GM19324 (cell line): ENCODE data around the gene RCOR2.
"Not testable (repeated sequence)": the region's sequence is repeated elsewhere in the genome, so short reads cannot be mapped to it uniquely, and the experiment has no call there.

Experiments used
- ATAC-seq: cut with Tn5 transposase; IDR thresholded peaks from one replicate; pipeline ENCODE4 v1.9.1; 2021; ENCODE audit warnings: mild to moderate bottlenecking, moderate library complexity; ENCODE audit not compliant: unreplicated experiment, low FRiP score

RCOR2 gene

DNA sequence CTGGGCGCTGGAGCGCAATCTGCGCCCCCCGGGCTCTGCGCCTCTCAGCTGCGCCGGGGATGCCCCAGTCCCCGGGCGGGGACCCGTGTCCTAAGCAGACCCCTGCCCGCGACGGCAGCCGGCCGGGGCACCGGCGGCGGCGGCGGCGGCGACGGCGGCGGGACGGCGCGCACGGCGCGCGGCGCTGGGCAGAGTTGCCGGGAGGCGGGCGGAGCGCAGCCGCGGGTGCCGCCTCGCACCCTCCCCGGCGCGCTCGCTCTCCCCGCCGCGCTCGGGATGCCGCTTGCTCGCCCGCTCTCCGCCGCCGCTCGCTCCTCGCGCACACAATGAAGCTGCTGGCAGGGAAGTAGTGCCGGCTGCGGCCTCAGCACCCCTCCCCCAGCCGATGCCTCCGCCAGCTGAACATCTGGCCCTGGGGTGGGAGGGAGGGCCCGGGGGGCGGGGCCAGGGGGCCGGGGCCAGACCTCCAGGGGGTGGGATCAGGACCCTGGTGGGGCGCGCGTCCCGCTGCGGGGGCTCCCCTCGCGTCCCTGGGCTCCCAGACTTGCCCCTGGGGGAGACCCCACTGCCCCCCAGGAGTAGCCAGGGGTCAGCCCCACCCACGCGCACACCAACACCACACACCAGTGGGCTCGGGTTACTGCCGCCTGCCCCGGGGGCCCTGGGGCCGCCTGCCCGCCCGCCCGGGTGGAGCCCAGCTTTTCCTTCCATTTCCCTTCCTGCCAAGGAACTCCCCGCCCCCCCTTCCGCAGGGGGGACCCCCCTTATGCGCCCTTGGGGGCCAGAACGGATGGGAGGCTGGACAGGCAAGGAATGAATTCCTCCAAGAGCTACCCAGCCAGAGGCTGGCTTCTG, at the start of gene RCOR2:
Gene RCOR2 (minus strand): TSS at position 328 of the 855 bp plus-strand sequence. CDS start 708 bp downstream, outside the sequence.
- no peak for ATAC-seq

DNA sequence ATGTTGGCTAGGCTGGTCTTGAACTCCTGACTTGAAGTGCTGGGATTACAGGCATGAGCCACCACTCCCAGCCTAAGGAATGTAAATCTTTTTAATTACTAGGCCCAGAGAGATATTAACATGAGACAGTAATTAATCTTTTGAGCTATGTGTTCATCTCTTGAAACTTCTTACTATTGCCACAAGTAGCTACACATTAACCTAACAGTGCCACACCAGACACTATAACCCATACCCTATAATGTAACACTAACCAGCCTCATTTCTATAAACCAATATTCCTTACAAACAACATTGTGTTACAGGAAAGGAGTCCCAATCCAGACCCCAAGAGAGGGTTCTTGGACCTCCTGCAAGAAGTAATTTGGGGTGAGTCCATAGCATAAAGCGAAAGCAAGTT, 49.5 kb upstream of the RCOR2 start:
- no peak for ATAC-seq

DNA sequence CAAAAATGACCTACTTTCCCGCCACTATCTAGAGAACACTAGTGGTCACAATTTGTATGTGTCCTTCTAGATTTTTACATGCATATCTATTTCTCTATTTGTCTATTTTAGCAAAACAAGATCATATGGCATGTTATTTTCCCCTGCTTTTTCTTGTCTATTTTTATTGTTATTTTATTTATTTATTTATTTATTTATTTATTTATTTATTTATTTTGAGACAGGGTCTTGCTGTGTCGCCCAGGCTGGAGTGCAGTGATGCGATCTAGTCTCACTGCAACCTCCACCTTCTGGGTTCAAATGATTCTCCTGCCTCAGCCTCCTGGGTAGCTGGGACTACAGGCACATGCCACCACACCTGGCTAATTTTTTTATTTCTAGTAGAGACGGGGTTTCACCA, 46.9 kb upstream of the RCOR2 start:
- not testable (repeated sequence) for ATAC-seq

DNA sequence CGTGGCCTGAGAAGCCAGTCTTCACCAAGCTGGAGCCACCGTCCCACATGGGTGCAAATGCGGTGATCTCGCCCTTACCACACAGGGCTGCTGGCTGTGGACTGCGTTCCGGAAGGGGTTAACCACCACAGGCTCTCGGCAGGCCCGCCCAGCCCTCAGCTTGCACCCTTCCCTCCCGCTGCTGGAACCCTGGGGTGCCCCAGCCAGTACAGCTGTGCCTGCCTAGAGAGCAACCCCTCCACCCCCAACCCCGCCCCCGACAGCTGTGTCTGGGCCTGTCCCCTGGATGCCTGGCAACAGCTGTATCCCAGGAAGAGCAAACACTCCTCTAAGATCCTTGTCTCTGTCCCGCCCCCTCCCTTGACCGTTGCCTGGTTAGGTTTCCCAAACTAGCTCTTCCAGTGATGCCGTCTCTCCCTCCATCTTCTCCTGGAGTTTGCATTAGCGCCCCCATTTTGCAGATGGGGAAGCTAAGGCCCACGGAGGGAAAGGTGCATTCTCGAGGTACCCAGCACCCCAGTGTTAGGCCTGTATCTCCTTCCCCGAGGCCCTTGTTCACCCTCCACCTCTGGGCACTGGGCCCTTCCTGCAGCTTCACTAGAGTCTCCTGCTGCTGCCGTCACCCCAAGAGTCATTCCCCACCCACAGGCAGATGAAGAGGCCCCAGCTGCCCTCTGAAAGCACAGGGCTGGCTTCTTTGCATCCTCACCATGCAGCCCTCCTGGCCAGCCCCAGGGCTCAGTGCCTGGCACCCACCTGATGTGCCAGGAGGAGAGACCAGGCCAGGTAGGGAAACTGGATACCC, 44.8 kb upstream of the RCOR2 start:
- no peak for ATAC-seq

DNA sequence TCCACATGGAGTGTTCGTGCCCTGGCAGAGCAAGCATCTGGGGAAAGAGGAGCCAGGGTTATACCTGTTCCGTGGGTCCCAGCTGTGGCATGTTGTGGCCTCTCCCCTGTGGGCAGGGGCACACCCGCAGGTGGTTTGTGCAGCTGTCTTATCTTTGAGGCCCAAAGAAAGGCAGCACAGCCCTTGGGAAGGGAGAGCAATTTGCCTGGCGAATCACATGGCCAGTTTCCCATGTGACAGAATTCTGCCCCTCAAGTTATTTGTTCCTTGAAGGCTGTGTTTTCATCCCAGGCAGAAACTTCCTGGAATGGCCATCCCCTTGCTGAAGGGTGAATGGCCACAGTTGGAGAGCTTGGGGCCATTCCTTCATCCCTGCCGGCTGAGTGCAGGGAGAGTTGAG, 41.0 kb upstream of the RCOR2 start:
- no peak for ATAC-seq

DNA sequence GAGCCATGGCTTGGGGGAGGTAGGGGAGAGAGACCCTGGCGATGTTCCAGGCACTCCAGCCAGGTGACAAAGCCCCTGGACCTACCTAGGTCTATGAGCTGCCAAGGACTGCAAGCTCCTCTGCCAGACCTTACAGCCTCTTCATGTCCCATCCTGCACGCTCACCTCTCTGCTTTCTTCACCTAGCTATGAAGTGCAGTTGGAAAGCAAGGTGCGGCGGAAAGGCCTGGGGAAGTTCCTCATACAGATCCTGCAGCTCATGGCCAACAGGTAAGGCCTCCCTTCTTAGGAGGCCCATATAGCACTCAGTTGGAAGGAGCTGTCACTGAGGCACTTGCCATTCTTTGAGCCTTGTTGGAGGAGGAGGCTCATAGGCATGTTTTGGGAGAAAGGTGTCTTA, 35.6 kb upstream of the RCOR2 start:
- ATAC-seq, result no peak

DNA sequence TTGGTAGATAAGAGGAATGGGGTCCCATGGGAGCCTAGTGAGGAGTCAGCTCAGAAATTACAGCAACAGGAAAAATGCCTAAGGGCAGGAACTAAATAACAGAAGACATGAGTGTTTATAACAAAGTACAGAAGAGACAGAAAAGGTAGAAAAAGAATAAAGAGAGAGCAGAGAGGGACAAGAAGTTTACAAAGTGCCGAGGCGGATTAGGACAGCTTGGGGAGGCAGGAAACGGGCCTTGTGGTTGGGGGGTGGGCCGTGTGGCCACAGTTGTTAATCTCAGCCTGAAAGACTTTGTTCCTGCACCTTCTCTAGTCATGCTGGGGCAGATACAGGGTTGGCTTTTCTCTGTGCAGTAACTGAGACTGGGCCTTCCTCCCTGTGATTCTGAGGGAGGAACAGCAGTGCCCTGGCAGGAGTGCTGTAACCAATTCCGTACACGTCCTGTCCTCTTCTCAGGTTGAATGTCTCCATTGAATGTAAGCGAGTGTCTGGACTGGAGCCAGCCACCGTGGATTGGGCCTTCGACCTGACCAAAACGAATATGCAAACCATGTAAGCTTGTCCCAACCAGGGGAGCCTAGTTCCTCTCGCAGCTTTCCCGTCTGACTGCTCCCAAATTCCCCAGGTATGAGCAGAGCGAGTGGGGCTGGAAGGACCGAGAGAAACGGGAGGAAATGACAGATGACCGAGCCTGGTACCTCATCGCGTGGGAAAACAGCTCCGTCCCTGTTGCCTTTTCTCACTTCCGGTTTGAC, 35.0 kb upstream of the RCOR2 start:
- ATAC-seq, result no peak

DNA sequence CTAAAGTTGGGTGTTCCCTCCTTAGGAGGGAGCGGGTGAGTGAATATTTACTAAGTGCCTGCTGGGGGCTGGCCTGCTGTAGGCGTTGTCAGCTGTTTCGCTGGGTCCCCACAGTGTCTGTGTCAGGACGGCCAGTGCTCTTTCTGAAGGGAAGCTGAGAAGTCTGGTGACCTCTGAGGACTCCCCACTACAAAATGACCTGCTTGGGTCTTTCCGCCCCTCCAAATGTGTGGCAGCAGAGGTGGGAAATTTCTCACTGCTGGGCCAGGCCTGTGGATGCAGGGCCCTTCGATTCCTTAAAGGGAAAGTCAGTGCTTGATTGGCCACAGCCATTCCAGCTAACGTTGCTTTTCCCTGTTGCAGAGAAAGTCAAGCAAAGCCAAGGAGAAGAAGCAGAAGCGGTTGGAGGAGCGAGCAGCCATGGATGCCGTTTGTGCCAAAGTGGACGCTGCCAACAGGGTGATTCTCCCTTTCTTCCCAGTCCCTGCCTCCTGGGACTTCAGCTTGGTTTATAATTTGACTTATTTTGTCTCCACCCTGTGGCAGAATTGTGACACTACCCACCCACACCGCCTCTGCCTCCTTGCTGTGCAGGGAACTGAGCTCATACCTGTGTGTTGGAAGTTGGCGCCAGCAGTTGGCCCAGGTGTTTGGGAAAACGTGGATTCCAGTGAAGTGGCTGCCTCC, 28.7 kb upstream of the RCOR2 start:
- no peak for ATAC-seq

DNA sequence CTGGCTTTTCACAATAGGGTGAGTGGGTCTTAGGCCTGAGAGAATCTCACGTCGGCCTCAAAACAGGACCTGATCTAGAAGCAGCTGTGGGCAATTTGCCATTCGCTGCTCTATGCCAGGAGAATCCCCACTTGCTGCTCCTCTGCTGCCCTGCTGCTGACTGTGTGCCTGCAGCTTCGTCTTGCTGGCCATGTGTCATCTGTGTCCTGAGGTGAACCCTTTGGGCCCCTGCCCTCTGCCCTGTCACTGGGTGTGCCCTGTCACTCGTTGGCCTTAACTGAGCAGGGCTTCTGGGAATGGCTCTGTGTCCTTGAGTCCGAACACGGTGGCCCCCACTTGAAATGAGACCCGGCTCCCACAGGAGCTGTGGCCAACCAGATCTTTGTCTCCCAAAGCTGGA, 28.0 kb upstream of the RCOR2 start:
- ATAC-seq, result no peak

DNA sequence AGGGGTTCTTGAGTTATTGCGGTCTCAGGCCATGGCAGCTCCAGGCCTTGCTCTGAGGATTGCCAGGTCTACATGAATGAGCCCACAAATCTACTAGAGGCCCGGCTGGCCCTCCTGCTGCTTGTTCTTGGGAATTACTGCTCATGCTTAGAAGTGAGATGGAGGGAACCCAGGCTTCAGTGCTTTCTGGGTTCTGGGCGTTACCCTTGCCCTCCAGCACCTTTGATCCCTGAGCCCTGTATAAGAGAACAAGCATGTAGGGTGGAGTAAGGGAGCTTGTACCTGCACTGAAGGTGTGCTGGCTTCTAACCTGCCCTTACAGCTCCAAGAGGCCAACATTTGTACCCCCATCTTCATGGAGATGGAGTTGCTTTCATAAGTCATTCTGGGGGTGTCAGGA, 25.8 kb upstream of the RCOR2 start:
- no peak for ATAC-seq

DNA sequence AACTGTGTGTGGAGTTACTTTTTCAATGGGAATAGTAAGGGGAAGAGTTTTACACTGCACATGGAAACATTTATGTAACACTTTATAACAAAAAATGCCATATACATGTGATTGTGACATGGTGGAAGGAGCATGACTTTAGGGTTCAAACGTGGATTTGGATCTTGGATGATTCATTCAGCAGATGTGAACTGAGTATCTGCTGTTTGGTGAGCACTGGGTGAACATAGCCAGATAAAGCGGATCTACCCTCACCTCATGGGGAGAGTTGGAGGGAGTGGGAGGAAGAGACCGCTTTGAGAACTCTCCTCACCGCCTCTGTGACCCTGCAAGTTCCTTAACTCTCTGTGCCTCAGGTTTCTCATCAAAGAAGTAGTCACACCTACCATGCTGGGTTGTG, 24.9 kb upstream of the RCOR2 start:
- no peak for ATAC-seq

DNA sequence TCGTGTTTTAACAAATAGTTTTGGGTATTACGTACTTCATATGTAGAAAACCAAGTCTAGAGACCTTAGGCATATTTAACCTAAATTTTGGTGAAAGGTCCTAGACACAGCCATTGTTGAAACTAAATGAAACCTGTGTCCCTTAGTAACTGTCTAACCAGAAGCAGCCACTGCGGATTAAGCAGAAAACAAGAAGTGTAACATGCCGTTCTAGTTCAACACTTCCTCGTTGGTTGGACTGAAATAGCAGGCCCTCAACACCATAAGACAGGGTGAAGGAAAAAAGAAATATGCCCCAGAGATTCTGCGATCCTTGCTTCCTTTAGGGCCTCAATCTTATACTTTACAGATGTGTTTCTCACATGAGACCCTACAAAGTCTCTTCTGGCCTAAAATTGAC, 23.8 kb upstream of the RCOR2 start:
- ATAC-seq, result no peak

DNA sequence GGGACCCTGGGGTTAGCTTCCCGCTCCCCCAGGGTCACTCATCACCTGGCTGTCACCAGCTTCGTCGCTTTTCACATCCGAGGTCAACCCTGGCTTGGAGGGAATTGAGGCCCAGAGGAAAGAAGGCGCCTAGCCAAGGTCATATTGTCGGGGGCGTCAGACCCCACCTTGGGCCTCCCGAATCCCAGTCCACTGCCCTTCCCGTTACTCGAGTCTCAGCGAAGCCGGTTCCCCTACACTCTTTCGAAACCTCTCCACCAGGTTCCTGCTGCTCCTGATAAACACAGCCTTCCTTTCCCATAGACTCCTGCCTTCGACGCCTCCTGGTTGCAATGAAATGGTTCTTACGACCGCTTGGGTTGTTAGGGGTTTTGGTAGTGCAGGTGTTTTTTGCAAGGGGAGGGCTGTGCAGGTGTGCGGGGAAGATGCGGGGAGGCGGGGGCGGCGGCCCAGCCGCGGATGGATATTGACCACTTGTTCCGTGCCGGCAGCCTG, 22.5 kb upstream of the RCOR2 start:
- ATAC-seq, result no peak

DNA sequence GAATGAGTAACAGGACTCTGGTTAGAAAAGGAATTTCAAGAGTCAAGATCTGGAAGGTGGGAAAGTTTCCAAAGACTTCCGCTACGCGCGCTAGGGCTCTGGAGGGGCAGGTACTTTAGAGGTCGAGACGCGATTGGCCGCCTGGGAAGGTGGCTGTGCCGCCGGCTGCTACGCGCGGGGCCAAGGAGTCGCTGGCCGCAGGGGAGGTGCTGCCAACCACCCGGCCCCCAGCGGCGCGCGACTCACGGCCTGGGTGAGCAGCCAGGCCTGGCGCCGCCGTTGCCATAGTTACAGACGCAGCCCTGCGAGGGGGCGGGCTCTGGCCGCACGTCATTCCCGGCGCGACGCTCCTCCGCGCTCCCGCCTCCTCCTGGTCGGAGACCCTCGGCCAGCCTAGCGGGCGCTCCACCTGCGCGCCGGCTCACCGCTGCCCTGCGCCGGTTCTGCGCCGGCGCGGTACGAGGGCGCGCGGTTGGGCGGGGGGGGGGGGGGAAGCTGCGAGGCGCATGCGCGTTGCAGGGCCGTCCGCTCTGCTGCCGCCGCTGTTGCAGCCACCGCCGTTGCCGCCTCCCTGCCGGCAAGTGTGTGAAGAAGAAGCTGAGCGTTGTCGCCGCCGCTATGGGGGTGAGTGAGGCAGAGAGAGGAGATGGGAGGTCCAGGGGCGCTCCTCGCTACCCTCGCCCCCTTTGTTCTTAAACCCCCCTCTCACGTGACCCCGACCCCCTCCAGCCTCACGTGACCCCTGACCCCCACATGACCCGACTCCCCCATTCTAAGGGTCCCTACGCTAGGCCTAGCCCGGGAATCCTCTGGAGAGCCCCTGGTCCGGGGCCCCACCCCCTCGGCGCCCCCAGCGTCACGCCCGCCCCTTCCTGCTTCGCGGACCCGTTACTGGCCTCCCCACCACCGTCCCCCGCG, 21.8 kb upstream of the RCOR2 start, which contains the start of gene NAA40:
Gene NAA40 (plus strand): TSS at position 524 of the 918 bp plus-strand sequence. CDS start 95 bp downstream, at position 619.
- ATAC-seq, result peak; percentile 98

DNA sequence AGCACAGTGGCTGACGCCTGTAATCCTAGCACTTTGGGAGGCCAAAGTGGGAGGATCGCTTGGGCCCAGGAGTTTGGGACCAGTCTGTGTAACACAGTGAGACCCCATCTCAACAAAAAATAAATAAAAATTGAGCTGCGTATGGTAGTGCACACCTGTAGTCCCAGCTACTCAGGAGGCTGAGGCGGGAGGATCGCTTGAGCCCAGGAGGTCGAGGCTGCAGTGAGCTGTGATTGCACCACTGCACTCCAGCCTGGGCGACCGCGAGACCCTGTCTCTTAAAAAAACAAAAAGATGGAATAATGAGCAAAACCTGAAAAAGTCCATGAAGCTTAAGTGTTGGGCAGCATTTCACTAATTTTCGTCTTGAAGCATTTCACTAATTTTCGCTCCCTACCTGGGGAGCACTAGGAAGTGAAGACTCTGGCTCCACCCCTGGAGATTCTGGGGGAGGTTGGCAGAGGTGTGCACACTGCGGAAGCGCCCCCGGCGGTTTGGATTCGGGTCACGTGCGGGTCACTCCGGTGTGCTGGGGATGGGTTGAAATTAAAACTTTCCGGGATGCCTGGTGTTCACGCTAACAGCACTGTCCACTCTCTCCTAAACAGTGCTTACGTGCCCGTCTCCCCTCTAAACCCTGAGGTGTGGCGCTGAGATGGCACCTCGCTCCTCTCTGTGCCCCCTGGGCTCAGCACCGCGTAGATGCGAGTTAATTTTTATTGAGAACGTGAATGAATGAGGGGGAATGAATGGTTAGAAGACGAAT, 20.9 kb upstream of the RCOR2 start:
- ATAC-seq, result peak; percentile 11

DNA sequence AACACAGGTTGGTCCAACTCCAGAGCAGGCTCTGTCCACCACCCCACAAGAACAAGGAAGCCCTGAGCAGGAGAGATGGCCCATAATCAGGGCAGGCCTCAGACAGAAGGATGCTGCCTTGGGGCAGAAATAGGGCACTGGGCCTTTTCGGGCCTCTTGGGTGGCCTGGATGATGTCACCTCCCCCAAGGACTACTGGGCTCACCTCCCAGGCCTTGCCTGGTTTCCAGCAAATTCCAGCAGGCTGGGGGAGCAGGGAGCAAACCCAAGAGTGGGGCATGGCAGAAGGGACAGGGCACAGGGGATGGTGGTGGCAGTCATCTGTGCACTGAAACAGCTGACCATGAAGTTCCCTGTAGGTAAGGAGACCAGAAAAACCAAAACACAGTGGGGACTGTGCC, 16.5 kb upstream of the RCOR2 start:
- ATAC-seq, result no peak

DNA sequence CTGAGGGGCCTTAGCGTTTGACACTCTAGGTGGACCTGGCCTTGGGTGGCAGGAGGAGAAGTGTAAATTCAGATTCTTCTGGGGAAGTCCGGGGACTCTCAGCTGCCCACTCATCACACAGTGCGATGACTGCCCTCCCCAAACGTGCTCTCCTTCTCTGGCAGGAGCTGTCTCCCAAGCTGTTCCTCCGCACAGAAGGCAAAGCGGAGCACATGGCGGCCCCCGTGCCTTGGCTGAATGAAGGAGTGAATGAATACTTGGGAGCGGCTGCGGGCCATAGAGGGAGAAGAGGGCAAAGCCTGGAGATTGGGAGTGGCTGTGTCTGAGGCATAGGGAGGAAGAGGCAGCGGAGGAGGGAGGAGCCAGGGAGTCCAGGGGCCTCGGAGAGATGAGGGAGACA, 14.9 kb upstream of the RCOR2 start:
- ATAC-seq, result no peak

DNA sequence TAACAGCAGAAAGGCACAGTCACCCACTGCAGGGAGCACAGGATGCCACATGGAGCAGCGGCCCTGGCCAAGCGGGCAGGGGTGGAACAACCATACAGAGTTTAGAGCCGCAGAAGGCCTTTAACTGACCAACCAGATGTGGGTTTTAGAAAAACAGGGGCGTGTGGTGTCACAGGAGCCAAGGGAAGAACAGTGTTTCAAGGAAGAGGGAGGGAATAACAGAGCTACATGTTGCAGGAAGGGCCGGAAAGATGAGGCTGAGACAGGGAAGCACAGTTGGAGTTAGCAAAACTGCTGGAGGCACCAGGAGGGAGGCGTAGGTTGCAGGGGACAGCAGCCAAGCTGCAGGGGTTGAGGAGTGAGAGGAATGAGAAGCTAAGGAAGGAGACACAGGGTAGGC, 14.1 kb upstream of the RCOR2 start:
- no peak for ATAC-seq
